HG03045 (cell line): ENCODE results near the gene SEMA4G.

Experiments used
- ATAC-seq: cut with Tn5 transposase; IDR thresholded peaks from one replicate; pipeline ENCODE4 v1.9.1; 2021; ENCODE audit warnings: mild to moderate bottlenecking, moderate library complexity; ENCODE audit not compliant: unreplicated experiment

The SEMA4G gene, protein sequence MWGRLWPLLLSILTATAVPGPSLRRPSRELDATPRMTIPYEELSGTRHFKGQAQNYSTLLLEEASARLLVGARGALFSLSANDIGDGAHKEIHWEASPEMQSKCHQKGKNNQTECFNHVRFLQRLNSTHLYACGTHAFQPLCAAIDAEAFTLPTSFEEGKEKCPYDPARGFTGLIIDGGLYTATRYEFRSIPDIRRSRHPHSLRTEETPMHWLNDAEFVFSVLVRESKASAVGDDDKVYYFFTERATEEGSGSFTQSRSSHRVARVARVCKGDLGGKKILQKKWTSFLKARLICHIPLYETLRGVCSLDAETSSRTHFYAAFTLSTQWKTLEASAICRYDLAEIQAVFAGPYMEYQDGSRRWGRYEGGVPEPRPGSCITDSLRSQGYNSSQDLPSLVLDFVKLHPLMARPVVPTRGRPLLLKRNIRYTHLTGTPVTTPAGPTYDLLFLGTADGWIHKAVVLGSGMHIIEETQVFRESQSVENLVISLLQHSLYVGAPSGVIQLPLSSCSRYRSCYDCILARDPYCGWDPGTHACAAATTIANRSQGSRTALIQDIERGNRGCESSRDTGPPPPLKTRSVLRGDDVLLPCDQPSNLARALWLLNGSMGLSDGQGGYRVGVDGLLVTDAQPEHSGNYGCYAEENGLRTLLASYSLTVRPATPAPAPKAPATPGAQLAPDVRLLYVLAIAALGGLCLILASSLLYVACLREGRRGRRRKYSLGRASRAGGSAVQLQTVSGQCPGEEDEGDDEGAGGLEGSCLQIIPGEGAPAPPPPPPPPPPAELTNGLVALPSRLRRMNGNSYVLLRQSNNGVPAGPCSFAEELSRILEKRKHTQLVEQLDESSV

DNA sequence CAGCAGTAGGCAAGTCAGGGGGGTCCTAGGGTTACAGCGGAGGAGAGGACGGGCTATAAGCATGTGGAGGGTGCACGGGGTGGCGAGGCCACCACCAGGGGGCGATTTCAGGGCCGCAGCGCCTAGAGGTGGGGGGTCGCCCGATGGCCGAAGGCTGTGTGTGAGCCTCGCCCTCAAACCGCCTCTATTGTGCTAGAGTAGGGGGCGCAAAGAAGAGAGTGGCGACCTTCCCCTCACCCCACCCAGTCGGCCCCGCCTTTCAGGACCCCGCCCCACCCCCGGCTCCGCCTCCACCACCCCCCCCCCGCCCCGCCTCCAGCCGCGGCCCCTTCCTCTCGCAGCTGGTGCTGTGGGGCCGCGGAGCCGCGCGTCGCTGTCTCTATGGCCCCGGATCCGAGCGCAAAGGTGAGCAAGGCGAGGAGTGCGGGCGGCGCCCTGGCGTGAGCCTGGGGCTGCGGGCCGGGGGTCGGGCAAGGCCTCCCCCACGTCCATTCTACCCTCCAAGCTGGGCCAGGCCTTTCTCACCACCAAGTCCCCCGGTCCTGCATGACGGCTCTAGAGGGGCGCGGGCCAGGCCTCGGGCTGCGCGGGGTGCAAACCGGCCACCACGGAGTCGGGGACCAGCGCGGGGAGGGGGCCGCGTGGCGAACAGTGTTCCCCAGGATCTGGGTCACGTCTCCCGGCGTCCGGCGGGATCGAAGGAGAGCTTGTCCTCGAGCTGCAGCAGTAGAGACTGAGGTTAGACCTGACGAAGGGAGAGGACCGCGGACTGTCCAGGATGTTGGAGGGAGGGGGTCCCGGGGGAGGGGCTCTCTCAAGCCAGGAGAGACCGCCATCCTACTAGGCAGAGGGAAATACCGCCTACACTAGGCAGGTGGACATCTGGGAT, at the start of gene SEMA4G:
TSS of gene SEMA4G (plus strand) at position 318 of the 889 bp plus-strand sequence. CDS start 3,409 bp downstream, outside the sequence.
- ATAC-seq, result no peak

DNA sequence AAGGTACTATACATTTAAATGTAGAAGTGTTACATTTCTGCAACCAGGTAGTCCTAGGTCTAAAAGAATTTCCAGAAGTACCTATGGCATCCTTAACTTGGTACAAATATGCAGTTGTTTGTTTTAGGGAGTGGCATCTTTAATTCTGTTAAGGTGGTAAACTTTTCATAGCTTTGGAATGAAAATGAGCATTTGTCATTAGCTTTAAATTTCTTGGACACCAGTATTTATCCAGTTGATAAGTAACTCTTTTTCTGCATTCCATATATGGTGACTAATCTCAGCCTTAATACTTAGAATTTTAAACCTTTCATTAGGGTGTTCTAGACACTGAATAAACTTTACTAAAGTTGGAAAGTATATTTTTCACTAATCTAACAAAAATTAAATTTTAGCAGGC, 45.7 kb upstream of the SEMA4G start:
- no peak for ATAC-seq

DNA sequence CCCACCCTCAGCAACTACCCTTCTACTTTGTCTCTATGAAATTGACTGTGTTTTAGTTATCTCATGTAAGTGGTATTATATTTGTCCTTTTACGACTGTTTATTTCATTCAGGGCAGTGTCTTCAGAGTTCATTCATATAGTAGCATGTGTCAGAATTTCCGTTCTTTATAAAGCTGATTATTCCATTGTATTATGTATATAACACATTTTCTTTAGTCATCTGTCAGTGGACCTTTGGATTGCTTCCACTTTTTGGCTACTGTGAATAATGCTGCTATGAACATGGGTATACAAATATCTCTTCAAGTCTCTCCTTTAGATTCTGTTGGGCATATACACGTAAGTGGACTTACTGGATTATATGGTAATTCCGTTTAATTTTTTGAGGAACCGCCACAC, 42.0 kb upstream of the SEMA4G start:
- no peak for ATAC-seq

DNA sequence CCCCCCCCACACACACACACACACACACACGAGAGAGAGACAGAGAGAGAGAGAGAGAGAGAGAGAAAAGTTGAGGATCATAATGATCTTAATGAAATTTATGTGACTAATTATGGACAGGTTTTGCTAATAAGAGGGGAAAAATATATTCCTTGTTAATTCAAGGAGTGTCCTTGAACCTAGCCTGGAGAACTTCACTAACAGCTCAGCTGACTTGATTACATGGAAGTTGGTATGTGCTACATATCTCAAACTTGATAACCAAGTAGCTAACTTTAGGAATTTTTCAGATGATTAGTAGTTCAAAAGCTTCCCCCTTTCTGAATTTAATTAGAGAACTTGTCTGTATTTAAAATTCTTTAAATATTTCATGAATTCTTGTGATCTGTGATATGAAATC, 41.3 kb upstream of the SEMA4G start:
- no peak for ATAC-seq

DNA sequence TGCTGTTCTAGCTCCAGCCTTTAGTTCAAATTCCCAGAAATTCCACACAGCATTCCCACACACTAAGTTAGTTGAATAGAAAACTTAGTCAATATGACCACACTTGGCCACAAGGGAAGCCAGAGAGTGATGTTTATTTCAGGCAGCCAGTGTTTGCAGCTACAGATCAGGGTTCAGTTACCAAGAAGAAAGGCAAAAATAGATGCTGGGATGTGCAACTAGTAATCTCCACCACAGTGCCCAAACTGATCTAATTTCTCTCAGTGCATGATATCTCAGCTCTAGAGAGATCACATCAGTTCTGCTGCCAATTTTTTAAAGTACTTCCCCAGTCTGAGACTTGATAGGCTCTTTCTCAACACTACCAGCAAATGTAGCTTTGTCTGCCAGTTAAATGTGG, 38.9 kb upstream of the SEMA4G start:
- no peak for ATAC-seq

DNA sequence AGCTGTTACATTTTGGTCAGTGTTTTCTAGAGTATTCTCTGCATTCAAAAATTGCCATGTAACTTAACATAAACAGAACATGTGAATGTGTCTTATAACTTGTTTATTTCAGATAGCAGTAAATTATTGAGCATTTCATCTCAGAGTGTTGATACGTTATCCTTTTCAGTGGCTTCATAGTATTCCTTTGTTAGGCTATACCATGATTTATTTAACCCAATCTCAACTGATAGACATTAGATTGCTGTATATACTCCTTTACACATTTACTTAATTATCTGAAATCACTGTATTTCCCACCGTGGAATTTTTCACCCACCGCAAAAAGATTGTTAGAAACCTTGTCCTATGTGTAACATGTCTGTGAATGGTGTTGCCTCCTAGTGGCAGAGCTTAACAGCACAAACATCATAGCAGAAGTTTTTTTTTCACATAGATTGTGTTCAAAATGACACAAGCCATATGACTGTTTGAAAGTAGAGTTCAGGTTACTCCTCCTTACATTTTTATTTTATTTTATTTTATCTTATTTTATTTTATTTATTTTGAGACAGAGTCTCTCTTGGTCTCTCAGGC, 35.1 kb upstream of the SEMA4G start:
- ATAC-seq, result no peak

DNA sequence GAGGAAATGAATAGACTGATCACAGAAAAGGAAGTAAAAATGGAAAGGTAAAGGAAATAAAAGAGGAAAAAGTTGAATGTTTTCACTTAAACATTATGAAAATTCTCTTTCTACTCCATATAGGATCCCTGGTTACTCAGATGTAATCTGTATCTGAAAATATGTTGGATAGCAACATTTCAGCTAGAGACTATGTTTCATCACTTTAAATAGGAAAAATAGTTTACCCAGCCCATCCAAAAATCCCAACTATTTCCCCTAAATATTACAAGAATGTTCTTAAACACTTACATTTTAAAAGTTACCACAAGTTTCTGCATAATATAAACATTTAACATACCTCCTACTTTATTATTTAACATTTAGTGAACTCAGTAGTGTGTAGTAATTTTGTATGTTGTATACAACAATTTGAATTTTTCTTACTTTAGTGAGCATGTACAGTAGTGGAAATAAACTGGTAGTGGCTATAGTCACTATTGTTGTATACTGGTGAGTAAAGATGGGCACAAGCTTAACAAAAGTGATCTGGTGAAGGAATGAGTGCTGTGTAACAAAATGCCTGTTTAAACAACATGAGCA, 29.4 kb upstream of the SEMA4G start:
- ATAC-seq, result no peak

DNA sequence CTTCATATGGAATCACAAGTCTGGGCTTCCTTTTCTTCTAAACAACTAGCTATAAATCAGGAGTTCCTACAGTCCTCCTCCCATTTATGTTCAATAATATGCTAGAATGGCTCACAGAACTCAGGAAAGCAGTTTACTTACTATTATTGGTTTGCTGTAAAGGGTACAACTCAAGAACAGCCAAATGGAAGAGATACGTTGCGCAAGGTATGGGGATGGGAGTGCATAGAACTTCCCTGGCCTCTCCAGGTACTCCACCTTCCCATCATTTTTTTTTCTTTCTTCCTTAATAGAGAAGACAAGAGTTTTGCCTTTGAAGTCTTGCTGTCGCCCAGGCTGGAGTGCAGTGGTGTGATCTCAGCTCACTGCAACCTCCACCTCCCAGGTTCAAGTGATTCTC, 27.1 kb upstream of the SEMA4G start:
- ATAC-seq, result no peak

DNA sequence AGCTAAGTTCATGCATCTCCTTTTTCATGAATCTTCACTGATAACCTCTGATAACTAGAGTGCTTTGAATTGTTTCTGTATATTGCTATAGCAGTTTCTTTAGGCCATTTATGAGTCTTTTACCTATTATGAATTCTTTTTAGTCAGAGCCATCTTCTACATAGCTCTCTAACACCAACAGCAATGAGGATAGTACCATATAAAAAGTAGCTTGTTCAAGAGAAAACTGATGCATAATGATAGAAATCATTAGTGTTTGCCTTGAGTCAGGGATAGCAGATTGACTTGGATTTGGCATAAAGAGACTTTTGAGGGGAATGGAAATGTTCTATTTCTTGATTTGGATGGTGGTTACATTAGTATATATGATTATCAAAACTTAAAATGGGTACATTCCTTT, 25.8 kb upstream of the SEMA4G start:
- no peak for ATAC-seq

DNA sequence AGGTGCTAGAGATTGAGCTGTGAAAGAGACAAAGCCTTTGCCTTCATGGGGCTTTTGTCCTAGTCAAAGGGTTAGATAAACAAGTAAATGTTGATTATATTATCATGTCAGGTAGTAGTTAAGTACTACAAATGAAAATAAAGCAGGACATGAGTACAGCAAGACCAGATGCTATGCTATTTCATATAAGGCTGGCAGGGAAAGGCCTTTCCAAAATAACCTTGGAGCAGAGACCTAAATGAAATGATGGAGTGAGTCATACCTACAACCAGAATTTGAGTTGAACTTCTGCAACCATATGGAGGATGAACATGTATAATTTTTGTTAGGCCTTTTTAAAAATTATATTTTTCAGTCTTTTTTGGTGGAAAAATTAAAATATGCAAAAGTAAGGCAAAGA, 23.6 kb upstream of the SEMA4G start:
- ATAC-seq, result no peak

DNA sequence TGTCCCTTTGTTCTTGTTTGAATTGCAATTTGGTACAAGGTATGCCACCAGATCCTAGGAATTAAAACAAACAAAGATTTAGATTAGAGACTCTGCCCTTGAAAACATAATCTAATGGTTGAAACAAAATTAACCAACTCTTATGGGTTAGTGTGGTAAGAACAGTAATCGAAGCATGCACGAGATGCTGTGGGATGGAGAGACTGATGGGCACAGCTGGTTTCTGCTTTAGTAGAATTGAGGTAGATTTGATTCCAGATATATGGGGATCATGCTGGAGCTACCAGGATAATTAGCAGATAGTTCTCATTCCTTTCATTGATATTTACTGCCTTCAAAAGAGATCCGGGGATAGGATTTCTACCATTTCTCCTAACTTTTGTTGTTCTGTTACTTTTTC, 20.4 kb upstream of the SEMA4G start:
- ATAC-seq, result no peak

DNA sequence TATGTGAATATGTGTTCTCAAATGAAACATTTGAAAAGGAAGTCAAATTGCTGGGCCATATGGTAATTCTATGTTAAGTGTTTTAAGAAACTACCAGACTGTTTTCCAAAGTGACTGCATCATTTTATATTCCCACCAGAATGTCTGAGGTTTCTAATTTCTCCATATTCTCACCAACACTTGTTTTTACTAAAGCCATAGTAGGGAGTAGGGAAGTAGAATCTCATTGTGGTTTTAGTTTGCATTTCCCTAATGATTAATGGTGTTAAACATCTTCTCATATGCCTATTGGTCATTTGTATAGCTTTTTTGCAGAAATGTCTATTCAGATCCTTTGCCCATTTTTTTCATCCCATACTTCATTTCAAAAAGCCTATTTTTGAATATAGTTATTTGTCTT, 9.1 kb upstream of the SEMA4G start:
- no peak for ATAC-seq

DNA sequence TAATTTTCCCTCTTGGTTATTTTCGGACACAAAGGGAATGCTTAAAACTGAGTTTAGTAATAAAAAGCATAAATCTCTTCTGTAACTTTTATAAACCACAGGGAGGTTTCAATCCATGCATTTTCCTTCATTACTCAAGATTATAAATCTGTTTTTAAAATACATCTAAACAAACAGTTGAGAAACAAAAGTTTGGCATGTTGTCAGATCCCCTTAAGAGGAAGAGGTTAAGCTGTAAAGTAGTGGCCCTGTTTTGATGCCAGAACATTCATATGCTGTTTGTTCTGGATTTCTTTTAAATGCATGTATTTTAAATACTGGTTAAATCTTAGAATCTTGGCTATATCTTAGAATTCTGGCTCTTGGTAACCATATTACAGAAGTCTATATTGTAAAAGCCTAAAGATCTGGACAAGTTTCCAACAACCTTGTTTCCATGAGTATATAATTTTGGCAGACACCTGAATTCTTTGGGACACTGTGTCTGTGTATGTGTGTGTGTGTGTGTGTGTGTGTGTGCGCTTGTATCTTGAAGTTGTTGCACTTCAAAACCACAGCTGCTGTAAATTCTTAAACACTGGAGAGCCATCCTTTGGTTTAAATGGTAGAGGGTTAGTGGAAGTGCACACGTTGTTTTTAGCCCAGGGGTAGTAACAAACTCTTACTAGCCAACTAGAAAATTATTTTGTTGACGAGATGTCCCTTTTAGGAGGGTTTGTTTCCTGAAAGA, 6.8 kb upstream of the SEMA4G start:
- ATAC-seq, result no peak

DNA sequence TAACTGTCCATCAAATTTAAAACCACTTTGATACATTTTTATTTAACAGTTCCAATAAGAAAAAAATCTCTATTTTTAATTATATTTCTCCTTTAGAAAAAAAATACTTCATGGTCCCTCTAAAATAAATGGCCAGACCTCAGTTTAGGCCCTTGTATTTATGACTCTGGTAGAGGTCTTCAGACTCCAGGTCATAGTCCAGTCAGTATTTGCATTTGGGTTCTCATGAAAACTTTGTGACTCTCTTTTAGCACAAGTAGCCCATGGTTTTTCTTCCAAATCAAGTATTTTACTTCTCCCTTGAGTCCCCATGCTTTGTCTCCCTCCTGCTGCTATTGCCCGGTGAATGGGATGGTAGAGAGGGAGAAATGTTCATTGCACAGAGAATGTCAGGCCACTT, 5.5 kb upstream of the SEMA4G start:
- ATAC-seq, result no peak

DNA sequence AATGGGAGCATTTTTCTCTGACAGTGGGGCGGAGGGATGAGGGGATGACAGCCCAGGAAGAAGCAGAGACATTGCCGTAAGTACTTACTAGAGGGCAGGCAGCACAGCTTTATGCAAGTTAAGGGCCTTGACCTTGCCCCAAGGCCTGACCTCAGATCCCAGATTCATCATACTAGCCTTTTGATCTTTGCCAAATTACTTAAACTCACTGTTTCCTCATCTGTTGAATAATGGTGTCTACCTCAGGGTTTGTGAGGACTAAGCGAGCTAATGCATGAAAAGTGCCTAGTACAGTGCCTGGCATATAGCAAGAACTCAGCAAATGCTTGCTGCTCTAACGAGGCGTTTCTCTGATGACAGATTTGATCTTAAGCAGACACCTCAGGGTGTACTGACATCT, 3.5 kb upstream of the SEMA4G start:
- ATAC-seq, result no peak

DNA sequence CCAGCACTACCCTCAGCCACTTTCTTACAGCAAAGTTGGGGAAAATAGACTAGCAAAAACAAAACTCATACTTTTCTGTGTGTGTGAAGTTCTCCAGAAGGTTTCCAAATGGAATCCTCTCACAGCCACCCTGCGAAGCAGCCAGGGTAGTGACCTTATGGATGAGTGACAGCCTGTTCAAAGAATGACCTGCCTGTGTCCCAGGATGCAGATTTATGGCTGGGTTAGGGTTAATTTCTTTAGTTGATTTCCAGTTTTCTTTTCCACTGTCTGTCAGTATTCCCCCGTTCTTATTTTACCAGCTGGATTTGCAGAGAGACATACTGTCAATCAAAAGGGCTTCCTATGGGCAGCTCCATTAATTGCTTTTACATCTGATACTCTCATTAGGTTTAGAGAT, 2.4 kb upstream of the SEMA4G start:
- no peak for ATAC-seq

DNA sequence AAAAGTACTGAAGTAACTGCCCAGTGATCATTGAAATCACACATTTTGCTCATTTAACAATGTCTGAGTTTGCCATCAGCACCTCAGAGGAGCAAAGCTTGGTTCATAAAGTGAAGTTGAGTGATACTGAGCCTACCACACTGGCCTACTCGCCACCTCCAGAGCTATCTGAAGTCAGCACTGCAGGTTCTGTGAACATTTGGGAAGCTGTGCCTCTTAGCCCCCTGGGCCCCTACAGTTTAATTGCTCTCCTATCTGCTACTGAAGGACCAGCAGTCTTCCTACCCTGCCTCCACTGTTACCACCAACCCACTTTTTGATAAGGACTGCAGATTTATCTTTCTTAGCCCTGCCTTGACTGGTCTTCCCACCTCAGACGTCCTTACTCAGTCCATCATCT, 2.0 kb upstream of the SEMA4G start:
- ATAC-seq, result no peak

DNA sequence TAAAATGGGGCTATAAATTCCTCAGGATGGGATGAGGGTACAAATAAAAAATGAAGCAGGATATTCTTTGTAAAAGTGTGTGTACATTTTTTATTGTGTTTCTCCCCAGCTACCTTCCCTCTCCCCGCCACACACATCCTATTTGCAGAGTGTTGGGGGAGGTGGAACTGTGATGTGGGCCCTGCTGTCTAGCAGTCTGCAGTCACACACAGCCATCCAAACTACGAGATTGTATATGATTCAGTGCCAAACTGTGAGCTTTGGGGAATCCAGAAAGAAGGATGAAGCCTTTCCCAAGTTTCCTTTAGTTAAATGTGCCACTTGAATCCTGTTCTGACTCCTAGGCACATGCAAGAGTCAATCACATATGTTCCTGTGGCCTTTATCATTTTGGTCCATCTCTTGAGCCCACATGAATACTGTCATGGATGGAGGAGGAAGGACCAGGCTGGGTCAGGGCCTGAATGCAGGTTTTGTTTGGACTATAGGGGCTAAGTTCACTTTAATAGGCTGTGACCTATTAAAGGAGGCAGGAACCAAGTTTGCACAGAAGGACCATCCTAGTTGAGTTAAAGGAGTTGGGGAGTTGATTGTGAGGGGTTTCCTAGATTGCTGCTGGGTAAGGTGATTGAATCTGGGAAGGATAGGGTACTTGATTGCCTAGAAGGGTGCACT, 1.1 kb upstream of the SEMA4G start:
- no peak for ATAC-seq

DNA sequence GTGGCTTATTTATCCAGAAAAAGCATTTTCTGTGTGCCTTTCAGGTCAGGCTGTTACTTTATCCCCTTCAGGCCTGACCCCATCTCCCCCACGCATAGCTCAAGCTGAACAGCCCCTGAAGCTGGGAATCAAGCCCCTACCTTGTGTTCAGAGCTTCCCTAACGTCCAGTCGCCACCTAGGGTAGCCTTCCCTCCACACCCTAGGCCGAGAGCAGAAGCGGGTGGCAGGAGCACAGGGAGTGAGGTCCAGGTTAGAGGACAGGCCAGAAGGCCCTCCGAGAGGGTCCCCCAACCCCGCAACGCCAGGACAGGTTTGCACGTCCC, 479 bp upstream of the SEMA4G start:
- ATAC-seq, result no peak
